Stimulated activated CD8-positive, alpha-beta memory T cell treated with anti-CD3 and anti-CD28 coated beads, Interleukin-4, amount 100 ng/mL, for 48 hours (primary cell): ENCODE measurements around the gene KCNQ2.

ENCODE experiments used
- DNase-seq: peaks from one replicate; pipeline ENCODE4 v3.0.0-alpha.2; 2020

Gene KCNQ2

GRCh38 chr20:63452341-63452740, 20.1 kb downstream of the KCNQ2 start:
- no peak for DNase-seq

DNA sequence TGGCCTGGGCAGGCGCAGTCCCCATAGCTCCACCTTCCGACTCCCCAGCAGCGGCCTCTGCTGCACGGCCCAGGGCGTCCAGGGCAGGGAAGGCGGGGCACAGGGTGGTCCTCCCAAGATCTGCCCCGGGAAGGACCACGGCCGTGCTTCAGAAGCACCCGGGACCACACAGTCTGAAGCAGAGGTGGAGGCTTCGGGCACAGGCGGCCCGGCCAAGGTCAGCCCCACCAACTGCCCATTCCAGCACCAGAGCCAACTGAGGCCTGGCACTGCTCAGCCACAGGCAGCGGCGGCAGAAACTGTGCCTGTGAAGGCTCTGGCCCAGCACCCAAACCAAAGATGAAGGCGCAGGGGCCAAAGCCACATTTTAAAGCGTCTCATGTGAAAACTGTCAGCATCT, 20.6 kb downstream of the KCNQ2 start:
- DNase-seq: no peak

DNA sequence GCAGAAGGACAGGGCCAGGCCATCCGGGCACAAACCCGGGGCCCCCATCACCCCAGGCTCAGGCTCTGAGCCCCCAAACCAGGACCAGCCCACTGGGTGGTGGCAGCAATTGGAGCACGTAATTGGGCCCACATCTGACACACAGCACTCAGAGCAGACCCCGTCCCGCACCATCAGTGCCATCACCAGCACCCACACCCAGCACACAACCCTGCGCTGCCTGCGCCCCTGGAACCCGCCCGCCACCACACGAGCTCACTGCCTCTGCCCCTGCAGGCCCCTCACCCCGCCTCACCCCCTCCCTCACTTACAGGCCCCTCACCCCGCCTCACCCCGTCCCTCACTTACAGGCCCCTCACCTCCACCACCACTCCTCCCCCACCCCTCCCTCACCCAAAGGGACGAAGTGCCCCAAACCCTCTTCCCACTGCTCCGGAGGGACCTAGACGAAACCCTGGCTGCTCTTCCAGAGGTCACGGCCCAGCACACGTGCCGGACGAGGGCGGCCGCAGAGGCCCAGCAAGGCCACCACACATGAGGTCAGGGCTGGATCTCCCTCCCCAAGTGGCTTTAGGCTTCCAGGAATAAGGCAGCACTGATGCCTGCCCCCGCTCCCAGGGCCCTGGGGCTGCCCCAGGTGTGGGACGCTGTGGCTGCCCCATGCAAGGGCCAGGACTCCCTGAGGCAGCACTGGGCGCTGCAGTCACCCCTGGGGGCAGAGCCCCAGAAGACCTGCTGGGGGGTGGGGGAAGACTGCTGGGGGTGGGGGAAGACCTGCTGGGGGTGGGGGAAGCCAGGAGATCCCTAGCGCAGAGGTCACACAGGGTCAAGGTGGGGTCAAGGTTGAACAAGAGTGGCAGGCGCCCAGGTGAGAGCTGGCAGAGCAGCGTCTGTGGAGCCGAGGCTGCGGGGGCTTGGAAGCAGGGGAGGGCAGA, 22.4 kb downstream of the KCNQ2 start:
- no peak for DNase-seq

DNA sequence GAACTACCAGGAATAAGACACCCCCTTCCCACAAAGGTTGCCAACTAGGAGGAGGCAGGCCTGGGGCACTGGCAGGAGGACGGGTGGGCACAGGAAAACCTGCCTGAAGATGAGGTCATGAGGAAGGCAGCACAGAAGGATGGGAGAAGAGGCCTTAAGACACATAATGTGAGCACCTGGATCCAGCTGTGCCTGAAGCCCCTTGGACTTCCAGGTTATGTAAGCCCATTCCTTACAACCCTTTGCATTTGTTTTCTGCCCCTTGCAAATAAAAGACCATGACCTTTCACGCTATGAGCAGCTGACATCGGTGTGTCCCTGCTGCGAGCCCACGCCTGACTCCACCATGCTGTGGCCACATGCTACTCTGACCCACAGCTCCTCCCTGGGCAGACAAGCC, 23.4 kb downstream of the KCNQ2 start:
- no peak for DNase-seq

GRCh38 chr20:63448031-63448430, 24.4 kb downstream of the KCNQ2 start:
- no peak for DNase-seq

GRCh38 chr20:63447320-63447719, 25.1 kb downstream of the KCNQ2 start:
- DNase-seq: no peak

GRCh38 chr20:63446216-63447024, 26.0 kb downstream of the KCNQ2 start:
- DNase-seq: no peak

DNA sequence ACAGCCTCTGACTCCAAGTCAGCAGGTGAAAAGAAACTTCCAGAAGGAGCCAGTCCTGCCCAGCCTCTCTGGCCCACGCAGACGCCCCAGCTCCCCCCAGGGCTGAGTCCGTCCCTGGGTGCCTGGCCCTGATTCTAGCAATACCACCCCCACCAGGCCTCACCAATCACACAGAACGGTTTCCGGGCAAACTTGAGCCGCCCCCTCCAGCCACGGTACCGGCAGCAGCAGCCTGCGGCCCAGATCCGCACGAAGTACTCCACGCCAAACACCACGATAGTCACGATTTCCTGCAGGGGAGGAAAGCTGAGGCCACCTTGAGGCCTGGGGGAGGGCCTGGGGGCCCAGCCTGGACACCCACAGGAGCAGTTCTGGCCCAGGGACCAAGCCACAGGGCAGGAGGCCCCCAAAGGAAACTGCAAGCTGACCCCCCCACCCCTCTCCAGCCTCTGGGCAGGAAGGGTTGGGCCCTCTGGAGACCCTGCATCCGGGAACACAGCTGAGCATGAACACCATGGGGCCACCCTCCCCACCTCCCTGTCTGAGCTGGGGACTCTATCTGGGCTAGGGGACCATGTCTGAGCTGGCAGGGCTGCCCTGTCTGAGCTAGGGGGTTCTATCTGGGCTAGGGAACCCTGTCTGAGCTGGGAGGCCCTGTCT, 27.2 kb downstream of the KCNQ2 start:
- no peak for DNase-seq

- DNase-seq: no peak
These were observed 27.9 kb downstream of the KCNQ2 start for GRCh38 chr20:63444548-63444947.

- DNase-seq: no peak
These were observed 28.7 kb downstream of the KCNQ2 start for GRCh38 chr20:63443606-63444395.

- DNase-seq: peak; percentile 82
These were observed 30.4 kb downstream of the KCNQ2 start for GRCh38 chr20:63442100-63442493.

DNA sequence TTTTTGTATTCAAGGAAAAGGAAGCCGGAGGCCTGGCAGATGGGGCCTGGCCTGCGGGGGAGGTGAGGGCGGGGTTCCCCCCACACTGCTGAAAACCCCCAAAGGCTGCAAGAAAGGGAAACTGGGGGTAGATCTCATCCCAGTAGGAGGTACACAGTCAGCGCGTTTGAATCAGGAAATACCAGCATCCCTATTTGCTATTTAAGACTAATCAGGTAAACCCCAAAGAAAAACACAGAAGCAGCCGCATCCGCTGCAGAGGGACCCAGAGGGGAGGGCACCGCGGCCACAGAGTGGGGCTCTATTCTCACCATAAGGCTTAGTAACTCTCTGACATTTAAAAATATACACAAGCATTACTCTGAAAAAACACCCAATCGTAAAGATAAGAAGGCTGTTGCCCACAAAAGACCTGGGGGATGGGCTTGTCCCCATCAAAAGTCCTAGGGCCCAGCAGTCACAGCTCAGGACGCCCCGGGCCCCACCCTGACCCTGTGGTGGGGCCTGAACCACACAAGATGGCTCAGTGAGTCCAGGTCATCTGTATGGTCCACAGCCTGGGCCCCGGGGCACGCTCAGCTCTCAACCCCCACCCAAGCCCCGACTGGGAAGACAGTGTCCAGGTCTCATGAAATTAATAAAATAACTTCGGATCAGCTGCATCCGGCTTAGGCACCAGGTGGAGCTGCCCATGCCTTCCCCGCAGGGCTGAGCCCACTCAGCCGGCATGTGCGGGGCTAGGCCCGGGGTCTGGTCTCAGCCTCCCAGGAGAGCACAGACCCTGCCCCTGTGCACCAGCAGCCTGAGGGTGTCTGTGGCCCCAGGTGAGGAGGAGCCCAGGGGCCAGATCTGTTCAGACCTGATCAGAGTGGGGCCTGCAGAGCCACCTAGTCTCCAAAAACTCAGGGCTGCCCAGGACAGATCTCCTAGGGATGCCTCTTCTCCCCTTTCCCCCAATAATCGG, 31.0 kb downstream of the KCNQ2 start:
- peak; percentile 60 for DNase-seq

DNA sequence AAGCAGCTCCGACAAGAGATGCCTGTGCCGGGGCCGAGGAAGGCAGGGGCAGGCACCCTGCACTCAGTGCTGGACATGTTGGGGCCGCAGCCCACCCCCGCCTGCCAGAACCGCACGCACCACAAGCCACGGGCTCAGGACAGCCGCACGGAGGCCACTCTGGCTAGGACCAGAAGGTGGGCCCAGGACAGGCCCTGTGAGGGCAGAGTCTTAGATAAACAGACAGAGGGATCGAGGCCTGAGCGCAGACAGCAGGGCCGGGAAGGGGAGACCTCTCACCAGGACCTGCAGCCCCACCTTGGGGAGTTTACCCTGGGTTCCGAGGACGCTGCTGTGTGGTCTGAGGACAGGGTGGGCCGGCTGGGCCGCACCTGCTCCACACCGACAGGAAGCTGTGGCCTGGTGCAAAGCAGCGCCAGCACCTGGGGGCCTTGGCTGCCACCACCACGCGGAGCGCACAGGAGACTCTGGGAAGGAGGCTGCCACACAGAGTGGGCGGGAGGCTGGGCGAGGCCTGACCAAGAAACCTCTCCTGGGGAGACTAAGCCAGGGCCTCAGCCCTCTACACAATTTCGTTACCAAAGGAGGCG, 32.0 kb downstream of the KCNQ2 start:
- DNase-seq: no peak

DNA sequence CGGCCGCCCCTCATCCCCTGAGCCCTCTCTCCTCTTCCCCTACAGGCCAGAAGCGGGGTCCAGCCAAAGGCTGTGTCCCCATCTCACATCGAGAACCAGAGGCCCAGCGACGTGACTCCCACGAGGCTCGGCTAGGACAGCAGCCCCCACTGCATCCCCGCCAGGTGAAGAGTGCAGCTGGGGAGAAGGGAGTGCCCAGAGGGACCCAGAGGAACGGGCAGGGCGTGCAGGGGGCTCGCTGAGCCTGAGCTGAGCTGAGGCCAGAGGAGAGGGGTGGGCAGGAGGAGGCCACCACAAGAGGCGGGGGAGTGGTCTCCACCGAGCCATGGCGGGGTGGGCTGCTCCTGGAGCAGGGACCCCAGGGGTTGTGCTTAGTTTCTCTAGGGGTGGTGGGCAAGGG, 32.6 kb downstream of the KCNQ2 start:
- no peak for DNase-seq

DNA sequence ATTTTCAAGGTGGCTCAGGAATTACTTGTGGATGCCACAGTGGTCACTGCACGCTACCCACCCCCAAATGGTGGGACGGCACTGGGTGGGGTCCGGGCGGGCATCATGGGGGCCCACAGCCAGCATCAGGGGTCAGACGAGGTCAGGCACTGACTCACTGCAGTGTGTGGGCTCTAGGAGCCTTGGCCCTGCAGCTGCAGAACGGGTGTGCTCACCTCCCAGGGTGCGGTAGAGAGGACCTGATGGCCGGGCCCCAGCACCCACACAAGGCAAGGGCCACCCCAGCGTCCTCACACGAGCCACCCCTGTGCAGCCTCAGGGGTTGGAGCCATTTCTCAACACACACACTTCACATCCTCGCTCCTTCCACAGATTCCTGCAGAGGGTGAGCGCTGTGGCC, 34.3 kb downstream of the KCNQ2 start:
- DNase-seq: no peak

- no peak for DNase-seq
These were observed 36.9 kb downstream of the KCNQ2 start for GRCh38 chr20:63435552-63435951.

DNA sequence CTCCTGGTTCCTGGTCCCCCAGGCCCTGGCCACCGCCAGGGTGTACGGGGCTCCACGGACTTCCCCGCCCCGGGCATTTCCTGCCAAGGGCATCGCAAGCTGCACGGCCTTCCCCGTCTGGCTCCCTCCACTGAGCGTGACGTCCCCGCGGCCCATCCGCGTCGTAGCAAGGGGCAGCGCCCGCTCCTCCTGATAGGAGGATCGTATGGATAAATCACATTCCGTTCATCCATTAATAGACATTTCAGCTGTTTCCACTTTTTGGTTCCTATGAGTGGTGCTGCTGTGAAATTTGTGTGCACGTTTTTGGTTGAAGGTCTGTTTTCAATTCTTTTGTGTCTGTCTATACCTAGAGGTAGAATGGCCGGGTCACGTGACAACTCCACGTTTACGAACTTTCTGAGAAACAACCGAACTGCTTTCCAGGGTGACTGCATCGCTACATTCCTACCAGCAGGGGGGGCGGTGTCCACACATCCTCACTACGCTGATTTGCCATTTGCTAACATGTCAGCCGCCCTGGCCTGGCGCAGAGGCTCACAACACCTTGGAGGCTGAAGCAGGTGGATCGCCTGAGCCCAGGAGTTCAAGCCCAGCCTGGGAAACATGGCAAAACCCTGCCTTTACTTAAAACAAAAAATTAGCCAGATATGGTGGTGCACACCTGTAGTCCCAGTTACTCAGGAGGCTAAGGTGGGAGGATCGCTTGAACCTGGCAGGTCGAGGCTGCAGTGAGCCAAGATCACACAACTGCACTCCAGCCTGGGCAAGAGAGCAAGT, 37.7 kb downstream of the KCNQ2 start:
- peak; percentile 87 for DNase-seq

DNA sequence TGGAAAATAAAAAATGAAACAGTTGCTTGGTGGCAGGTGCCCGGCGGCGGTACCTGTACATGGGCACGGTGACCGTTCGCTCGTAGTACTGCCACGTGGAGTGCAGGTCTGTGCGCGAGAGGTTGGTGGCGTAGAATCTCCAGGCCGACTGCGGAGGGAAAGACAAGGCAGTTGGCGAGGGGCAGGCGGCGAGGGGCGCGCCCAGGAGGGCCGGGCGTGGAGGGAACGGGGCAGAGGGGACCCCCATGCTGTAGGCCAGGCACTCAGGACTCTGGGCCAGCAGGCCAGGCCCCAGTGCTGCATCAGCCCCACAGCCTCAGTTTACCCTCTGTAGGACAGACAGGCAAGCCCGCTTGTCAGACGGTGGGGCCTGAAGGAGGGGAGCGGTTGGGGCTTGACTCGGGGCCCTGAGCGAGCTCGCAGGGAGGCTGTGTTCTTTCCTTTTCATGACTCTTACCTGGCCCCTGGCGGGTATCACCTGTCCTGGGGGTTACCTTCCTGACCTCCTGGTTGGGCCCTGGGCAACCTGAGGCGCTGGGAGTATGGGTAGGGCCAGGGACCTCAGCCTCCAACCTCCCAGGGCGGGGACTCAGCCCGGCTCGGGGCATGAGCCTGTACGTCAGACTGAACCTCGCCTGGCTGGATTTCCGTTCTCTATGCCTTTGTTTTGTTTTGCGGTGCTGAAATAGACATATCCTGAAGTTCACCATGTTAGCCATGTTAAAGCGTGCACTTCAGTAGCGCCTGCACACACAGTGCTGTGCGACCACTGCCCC, 38.5 kb downstream of the KCNQ2 start:
- DNase-seq: no peak

- DNase-seq: no peak
These were observed 39.1 kb downstream of the KCNQ2 start for GRCh38 chr20:63433351-63433750.
